ENCODE data around the gene HIP1.
"Not testable (repeated sequence)": the region's sequence is repeated elsewhere in the genome, so short reads cannot be mapped to it uniquely, and the experiment has no call there.

HIP1 gene

DNA sequence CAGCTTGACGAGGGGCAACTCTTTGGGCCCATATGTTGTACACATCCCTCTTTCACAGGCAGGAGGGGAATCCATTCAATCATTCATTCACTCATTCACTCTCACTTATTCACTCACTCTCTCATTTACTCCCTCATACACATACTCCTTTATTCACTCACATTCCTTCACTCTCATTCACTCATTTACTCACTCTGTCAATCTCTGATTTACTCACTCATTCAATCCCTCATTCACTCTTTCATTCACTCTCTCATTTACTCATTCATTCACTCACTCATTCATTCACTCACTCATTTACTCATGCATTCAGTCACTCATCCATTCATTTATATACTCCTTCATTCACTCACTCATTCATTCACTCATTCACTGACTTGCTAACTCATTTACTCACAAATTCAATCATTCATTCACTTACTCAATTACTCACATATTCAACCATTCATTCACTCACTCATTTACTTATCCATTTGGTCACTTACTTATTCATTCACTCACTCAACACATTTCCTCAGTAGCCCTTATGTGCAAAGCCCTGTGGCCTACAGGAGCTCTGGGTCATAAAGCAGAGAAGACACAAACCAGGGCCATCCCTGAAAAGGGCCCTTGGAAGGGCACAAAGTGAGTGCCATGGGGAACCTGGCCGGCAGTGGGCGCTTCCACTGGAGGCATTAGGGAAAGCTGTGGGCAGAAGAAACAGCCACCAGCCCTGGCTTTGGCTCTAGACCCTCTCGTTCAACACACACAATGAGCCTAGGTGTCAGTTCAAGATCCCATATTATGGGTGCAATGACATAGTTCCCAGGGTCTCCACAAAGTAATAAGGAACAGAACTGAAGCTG is 26.0 kb downstream of the HIP1 start:
- DNase-seq = no peak

DNA sequence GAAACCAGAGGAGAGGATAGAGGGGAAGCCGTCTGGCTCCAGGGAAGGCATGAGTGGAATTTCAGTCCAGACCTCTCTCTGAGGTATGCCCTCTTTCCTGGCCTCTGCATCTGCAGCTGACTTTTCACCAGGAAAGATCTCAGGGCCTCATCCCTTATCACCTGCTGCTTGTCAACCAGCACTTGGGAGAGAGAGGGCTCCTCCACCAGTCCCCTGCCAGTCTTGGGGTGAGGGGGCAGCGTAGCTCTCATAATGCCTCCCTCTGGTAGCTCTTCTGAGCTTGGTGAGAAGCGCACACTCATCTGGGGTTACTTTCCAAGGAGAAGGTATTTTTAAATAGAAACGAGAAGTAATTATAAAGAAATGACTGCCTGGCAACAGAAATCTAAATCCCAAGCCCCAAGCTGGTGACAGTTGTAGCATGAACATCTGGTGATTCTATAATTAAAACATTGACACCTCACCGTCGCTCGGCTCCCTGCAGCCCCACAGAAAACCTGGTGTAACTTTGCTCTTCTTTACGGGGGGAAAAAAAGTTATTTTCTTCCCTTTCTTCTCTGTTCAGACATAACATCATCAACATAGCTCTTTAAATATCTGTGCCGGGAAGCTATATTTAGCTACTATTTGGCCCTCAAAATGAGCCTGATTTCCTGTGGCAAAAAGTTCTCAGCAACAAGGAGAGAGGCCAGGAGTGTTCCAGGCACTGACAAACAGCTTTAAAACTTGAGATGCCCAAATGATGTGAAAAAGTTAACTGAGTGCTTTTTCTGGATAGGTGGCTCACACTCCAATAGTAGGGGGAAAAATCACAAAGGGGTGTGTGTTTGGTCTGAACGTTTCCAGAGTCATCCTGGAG is 26.9 kb downstream of the HIP1 start:
- DNase-seq = no peak

DNA sequence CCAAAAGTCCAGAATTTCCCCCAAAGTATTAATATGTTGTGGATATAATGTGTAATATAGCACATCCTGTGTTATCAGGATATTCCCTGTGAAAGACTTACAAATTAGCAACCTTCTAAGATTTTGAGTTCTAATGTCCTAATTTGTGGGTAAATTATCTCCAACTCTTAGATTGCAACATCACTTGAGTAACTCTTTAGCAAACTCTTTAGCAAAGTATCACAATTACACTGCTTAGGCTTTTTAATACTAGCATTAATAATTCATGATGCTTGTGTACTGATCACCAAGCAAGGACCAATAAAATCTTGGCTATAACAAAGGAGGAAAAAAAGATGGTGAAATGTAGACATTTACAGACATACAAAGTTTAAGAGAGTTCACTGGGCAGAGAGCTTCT is 27.7 kb downstream of the HIP1 start:
- DNase-seq = no peak

DNA sequence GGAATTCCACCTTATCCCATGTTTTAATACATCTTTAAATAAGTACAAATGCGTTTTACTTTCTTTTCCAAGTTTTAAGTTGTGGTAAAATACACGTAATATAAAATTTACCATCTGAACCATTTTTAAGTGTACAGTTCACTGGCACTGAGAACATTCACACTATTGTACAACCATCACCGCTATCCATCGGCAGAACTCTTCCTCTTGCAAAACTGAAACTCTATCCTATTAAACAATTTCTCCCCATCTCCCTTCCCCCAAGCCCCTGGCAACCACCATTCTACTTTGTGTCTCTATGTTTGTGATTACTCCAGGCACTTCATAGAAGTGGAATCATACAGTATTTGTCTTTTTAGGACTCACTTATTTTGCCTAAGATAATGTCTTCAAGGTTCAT is 33.8 kb downstream of the HIP1 start:
- DNase-seq = no peak

DNA sequence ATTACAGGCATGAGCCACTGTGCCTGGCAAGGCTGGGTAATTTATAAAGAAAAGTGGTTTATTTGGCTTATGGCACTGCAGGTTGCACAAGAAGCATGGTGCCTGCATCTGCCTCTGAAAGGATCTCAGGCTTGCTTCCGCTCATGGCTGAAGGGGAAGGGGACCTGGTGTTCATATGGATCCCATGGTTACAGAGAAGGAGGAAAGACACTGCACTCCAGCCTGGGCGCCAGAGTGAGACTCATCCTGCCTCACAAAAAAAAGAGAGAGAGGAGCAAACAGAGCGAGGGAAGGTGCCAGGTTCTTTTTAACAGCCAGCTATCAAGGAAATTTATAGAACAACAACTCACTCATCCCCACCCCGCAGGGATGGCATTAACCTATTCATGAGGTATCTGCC is 36.2 kb downstream of the HIP1 start:
- DNase-seq = no peak

DNA sequence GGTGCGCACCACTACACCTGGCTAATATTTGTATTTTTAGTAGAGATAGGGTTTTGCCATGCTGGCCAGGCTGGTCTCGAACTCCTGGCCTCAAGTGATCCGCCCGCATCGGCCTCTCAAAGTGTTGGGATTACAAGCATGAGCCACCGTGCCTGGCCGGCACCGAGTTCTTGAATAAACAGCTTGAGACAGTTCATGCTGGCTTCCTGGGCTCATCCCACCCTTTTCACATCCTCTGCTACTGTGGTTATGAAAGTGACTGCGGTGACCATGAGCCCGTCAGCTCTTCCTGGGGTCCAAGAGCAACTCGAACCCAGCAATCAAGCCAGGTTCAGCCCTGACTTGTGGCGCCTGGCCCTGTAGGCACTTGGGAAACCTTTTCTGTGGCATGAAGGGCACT is 38.7 kb downstream of the HIP1 start:
- DNase-seq = no peak

DNA sequence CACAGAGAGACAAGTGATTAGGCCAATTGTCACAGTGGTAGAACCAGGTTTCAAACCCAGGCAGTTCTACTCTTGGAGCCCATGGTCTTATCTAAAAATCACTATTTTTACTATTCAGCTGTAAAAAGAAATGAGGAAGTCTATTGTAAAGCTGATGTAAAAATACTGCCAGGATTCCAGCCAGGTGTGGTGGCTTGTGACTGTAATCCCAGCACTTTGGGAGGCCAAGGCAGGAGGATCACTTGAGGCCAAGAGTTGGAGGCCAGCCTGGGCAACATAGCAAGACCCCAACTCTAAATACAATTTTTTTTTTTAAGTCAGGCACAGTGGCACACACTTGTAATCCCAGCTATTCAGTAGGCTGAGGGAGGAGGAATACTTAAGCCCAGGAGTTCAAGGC is 40.4 kb downstream of the HIP1 start:
- DNase-seq = no peak

DNA sequence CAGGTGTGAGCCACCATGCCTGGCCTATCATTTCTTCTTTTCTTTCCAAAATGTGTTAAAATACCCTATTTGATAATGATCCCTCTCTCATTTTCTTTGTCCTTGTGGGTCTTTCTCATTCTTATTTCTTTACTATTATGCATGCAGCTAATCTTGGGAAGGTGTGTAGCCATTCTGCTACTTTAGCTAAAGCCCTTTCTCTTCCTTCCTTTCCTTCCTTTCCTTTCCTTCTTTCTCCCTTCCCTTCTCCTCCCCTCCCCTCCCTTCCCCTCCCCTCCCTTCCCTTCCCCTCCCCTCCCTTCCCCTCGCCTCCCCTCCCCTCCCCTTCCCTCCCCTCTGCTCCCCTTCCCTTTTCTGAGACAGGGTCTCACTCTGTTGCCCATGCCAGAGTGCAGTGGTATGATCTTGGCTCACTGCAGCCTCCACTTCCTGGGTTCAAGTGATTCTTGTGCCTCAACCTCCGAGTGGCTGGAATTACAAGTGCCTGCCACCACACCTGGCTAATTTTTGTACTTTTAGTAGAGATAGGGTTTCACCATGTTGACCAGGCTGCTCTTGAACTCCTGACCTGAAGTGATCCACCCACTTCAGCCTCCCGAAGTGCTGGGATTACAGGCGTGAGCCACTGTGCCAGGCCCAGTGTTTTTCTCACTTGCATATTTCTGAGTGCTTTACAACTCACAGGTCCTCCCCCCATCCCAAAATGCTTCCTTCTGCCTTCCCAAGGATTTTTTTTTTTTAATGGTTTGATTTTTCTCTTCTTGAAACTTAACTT is 42.3 kb downstream of the HIP1 start:
- DNase-seq = no peak

DNA sequence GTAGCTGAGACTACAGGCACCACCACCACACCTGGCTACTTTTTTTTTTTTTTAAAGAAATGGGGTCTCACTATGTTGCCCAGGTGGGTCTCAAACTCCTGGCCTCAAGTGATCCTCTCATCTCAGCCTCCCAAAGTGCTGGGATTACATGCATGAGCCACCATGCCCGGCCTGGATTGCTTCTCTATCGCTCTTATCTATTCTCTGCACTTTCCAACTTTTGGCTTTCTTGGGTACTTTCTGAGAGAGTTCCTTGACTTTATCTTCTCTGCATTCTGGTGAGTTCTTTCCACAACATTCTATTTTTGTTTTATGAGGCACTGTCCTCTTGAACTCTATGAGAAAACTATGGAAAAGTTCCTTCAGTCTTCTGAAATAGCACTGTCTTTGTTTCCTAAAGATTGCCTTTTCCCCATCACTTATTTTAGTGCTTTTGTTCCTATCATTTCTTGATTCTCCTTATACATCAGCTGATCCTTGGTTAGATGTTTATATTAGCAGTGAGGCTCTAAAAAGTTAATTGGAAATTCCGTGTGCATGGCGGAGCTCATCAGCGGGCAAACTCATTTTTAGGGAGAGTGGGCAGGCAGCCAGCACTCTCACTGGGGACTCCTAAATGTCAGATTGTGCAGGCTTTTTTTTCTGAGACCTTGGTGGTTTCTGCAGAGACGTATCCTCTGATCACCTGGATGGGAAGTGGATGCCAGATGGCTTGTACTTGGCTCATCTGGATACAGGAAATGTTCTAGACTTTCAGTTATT is 43.9 kb downstream of the HIP1 start:
- DNase-seq = no peak

DNA sequence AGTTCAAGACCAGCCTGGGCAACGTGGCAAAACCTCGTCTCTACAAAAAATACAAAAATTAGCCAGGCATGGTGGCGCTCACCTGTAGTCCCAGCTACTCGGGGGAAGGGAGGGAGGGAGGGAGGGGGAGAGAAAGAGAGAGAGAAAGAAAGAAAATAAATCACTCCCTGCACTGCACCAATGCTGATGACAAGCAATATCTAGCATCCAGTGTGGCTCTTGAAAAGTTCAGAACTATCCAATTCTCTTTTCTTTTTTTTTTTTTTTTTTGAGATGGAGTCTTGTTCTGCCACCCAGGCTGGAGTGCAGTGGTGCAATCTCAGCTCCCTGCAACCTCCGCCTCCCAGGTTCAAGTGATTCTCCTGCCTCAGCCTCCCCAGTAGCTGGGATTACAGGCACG is 45.1 kb downstream of the HIP1 start:
- DNase-seq = not testable (repeated sequence)

DNA sequence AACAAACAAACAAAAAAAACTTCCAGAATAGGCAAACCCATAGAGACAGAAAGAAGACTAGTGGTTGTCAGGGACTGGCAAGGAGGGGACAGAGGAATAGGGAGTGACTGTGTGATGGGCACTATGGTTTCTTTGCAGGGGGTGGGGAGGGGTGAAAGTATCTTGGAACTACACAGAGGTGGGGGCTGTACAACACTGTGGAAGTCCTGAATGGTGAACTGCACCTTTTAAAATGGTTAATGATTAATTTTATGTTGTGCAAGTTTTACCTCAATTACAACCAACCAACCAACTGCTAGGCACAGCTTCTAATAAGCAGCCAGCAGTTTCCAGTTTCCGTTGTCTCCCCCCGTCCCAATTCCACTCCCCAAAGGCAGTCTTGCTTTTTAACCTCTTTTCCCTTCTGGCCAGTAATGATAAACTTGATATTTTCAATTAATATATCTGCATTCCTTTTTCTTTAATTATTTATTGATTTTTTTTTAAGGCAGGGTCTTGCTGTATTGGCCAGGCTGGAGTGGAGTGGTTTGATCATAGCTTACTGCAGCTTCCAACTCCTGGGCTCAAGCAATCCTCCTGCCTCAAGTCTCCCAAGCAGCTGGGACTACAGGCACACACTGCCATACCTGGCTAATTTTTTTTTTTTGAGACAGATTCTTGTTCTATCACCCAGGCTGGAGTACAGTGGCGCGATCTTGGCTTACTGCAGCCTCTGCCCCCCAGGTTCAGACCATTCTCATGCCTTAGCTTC is 46.8 kb downstream of the HIP1 start:
- no peak for DNase-seq

DNA sequence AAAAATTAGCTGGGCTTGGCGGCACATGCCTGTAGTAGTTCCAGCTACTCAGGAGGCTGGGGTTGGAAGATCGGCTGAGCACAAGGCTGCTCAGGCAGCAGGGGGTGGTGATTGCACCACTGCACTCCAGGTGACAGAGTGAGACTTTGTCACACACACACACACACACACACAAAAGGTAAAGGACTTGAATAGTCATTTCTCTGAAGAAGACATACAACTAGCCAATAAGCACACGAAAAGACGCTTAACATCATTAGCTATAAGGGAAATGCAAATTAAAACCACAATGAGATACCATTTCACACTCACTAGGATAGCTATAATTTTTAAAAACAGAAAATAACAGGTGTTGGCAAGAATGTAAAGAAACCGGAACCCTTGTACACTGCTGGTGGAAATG is 48.6 kb downstream of the HIP1 start:
- DNase-seq = no peak

DNA sequence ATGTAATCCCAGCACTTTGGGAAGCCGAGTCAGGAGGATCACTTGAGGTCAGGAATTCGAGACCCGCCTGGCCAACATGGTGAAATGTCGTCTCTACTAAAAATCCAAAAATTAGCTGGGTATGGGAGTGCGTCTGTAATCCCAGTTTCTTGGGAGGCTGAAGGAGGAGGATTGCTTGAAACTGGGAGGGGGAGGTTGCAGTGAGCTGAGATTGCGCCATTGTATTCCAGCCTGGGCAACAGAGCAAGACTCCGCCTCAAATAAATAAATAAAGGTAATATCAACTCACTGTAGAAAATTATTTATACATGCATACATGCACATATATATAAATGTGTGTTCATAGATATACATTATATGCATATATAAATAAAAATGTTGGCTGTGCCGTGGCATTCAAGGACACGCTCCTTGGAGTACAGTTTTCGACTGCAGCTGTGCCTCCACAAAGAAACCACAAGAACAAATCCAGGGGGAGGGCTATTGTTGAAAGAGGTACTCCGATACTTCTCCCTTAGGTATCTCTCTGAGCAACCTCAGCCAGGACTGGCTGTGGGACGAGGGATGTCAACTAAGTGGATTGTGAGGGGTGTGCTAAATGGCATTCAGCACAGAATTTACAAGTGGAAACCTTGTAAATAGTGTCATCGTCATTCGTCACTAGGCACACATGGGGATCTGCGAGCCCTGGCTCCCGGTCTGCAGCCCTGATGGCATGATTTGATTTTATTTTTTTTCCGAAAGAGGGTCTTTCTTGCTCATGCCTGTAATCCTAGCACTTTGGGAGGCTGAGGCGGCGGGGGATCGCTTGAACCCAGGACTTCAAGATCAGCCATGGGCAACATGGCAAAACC is 49.3 kb downstream of the HIP1 start:
- DNase-seq = no peak

DNA sequence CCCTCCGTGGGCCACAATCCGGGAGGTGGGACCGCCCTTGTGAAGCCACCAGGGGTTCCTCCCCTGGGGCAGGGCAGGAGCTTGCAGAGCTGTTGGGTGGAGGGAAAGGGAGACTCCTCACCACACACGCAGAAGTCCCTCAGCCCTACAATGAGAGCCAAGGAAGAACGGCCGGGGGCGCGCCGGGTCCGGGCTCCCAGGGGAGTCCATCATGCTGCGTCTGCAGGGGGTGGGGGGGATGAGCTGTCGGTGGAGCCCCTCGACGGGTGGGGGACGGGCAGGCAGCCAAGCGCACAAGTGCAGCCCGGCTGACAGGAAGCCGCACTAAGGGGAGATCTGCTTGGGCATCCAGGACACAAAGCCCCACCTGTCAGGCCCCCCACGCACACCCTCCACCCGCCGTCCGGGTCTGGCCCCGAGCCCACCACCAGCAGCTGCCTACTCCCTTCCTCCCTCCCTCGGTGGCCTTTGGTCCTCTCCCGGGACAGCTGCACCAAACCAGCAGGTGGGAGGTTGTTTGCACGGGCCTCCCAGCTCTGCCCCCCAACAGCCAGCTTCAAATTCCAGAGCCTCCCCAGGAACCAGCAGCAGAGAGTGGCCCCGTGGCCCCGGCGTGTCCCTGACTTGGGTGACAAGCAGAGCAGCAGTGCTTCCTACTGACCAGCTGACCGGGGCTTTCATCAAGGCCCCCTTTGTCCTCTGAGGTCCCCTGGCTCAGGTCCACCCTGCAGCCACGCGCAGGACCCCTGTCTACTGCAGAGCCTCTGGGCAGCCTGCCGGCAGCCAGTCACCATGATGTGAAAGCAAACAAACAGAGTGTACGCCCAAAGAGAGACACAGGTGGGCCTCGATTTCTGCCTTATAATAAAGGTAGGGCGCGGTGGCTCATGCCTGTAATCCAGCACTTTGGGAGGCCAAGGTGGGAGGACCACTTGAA is 50.3 kb downstream of the HIP1 start:
- DNase-seq = no peak

DNA sequence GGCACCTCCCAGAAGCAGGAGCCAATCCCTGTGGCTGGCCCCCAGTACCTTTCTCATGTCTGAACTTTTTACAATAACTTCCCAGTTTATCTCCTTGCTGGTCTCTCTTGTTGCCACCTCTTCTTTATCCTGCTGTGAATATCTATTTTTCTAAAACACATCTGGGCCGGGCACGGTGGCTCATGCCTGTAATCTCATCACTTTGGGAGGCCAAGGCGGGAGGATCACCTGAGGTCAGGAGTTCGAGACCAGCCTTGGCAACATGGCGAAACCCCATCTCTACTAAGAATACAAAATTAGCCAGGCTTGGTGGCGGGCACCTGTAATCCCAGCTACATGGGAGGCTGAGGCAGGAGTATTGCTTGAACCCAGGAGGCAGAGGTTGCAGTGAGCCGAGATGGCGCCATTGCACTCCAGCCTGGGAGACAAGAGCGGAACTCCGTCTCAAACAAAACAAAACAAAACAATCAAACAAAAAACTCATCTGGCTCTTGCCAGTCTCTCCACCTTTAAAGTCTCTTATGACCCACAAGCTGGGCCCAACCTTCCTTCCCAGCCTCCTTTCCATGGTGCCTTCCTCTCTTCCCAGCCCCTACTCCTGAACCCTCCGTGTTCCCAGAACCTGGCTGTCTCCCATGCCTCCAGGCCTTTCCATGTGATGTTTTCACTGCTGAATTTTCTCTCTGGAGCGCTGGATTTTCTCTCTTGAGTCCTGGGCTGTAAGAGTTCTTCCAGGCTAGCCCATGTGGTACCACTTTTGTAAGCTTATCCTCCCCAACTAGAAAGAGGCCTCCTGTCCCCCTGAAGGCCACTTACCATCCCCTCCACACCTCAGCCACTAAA is 51.3 kb downstream of the HIP1 start:
- no peak for DNase-seq

DNA sequence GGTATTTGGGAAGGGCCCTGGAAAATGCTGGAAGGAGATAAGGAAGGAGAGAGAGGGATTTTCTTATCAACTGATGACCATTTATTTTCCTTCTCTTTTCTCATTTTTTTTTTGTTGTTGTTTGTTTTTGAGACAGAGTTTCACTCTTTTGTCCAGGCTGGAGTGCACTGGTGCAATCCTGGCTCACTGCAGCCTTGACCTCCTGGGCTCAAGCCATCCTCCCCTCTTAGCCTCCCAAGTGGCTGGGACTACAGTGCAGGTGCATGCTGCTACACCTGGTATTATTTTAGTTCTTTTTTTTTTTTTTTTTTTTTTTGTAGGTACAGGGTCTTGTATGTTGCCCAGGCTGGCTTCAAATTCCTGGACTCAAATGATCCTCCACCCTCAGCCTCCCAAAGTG is 52.2 kb downstream of the HIP1 start:
- DNase-seq = no peak

DNA sequence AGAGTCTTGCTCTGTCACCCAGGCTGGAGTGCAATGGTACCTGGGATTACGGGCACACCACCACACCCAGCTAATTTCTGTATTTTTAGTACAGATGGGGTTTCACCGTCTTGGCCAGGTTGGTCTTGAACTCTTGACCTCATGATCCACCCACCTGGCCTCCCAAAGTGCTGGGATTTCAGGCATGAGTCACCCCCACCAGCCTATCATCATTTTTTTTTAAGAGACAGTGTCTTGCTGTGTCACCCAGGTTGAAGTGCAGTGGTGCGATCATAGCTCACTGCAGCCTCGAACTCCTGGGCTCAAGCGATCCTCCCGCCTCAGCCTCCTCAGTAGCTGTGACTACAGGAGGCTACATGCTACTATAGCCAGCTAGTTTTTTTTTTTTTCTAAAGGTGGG is 56.7 kb downstream of the HIP1 start:
- not testable (repeated sequence) for DNase-seq

DNA sequence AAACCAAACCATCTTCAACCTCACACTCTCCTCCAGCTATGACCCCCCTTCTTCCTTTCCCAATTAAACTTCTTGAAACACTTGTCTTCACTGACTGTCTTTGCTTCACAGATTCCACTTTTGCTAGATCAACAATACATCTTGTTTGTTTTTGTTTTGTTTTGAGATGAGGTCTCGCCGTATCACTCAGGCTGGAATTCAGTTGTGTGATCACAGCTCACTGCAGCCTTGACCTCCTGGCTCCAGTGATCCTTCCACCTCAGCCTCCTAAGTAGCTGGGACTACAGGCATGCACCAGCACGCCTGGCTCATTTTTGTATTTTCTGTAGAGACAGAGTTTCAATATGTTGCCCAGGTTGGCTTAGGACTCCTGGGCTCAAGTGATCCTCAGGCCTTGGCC is 59.7 kb downstream of the HIP1 start:
- no peak for DNase-seq

DNA sequence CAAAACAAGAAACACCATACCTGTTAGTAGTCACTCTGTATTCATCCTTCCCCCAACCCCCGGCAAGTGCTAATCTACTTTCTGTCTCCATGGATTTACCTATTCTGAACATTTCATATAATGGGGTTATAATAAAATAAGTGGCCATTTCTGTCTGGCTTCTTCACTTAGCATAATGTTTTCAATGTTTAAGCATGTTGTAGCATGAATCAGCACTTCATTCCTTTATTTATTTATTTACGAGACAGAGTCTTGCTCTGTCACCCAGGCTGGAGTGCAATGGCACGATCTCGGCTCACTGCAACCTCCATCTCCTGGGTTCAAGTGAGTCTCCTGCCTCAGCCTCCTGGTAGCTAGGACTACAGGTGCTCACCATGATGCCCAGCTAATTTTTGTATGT is 69.2 kb downstream of the HIP1 start:
- DNase-seq = no peak
